ENCODE measurements around the gene LDLRAD1.
"Not testable (repeated sequence)": the region's sequence is repeated elsewhere in the genome, so short reads cannot be mapped to it uniquely, and the experiment has no call there.

LDLRAD1 gene

DNA sequence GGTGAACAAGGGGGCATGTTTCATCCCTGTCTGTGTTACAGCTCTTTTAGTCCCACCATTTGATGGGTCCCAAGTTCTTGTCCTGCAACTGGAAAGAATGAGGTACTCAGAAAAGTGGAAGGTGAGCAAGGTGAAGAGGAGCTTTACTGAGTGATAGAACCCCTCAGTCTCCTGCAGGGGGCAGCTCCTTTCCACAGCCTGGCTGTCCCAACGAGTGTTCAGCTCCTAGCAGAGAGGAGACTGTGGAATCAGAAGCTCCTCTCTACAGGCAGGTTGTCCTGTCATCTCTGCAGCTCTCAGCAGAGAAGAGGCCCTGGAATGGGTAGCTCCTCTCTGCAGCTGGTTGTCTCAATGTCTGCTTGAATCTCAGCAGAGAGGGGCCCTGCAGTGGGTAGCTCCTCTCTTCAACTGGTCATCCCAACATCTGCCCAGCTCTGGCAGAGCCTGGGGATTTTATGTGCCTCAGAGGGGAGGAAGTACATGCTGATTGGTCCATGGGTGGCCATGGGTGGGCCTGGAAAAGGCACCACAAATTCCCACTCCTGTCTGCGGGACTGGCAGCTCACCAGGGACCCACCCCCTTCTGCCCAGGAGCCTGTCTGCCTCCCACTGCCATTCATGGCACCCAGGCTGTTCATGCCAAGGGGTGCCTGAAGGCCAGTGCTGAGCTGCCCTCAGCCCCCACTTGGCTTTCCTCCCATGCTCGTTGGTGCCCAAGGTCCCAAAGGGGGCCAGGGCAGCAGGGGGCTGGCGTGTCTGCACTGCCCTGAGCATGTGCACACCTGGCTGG, 25.7 kb downstream of the LDLRAD1 start:
- no peak for DNase-seq

DNA sequence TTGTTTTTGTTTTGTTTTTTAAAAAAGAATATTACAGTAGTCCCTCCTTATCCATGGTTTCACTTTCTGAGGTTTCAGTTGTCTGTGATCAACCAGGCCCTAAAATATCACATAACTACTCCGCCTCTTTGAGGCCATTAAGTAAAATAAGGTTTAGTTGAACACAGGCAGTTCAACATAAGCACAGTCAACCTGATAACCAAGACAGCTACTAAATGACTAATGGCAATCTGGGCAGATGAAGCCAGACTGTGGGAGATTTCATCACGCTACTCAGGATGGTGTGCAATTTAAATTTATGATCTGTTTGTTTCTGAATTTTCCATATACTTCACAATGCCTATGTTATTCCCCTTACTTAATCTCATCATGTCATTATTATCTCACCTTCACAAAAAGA, 30.1 kb downstream of the LDLRAD1 start:
- DNase-seq = no peak

DNA sequence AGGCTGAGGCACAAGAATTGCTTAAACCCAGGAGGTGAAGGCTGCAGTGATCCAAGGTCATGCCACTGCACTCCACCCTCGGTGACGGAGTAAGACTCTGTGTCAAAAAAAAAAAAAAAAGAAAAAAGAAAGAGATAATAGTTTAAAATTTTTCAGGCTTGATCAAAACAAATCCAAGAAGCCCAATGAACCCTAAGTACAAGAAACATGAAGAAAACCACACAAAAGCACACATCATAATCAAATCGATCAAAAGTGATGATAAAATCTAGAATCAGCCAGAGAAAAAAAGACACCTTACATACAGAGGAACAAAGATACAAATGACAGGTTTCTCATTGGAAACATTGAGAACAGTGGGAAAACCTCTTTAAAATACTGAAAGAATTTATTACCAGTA, 31.5 kb downstream of the LDLRAD1 start:
- DNase-seq = no peak

DNA sequence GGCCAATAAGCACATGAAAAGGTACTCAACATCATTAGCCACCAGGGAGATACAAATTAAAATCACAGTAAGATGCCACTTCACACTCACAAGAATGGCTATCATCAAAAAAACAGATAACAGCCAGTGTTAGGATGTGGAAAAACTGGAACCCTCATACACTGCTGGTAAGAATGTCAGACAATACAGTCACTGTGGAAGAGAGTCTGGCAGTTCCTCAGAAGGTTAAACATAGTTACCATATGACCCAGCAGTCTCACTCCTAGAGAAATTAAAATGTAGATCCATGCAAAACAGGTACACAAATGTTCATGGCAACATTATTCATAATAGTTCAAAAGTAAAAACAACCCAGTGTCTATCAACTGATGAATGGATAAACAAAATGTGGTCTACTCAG, 33.3 kb downstream of the LDLRAD1 start:
- DNase-seq = no peak

- DNase-seq = no peak
These were observed 35.3 kb downstream of the LDLRAD1 start for GRCh38 chr1:53982763-53983104.

DNA sequence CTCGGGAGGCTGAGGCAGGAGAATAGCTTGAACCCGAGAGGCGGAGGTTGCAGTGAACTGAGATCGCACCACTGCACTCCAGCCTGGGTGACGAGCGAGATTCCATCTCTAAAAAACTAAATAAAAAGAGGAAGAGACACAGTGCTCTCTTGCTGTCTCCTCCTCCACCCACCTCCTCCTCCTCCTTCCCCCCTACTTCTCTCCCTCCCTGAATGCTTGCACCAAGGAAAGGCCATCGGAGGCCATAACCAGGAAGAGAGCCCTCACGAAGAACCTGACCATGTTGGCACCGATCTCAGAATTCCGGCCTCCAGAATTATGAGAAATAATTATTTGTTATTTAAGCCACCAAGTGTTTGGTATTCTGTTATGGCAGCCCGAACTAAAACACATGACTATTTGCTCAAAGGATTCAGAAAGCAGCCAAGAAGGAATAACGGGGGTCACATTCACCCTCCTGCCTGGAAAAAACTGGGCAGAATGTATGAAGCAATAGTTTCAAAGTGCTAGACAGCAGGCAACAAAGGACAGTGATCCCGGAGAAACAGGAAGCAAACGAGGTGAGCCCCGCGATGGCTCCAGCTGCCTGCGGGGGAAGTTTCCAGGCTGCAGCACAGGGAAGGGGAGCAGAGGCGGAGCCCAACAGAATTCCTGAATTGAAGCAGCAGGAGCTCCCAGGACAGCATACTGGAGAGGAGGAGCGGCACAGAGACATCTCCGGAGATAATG, 35.8 kb downstream of the LDLRAD1 start:
- DNase-seq = peak; percentile 41

- DNase-seq = no peak
These were observed 36.8 kb downstream of the LDLRAD1 start for GRCh38 chr1:53981220-53981619.

- no peak for DNase-seq
These were observed 38.1 kb downstream of the LDLRAD1 start for GRCh38 chr1:53979712-53980450.

DNA sequence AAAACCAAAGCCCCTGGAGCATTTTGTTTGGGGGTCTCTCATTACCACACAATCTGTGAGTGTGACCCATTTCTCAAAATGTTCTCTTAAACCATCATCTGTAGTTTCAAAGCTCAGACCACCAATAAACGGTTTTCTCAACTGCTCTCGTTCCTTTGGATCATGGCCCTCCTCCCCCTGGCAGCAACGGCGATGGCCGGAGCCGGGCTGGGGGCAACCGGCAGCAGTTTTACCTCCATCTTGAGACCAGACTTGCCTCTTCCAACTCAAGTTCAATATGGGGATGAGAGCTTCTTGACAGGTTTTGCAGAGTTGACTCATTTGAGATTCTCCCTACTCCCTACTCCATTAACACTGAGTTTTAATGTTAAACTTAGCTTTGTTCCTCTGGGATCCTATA, 42.1 kb downstream of the LDLRAD1 start:
- no peak for DNase-seq

- DNase-seq = peak; percentile 44
These were observed 46.3 kb downstream of the LDLRAD1 start for GRCh38 chr1:53971718-53972117.

GRCh38 chr1:53969323-53969722, 48.7 kb downstream of the LDLRAD1 start:
- DNase-seq = not testable (repeated sequence)

DNA sequence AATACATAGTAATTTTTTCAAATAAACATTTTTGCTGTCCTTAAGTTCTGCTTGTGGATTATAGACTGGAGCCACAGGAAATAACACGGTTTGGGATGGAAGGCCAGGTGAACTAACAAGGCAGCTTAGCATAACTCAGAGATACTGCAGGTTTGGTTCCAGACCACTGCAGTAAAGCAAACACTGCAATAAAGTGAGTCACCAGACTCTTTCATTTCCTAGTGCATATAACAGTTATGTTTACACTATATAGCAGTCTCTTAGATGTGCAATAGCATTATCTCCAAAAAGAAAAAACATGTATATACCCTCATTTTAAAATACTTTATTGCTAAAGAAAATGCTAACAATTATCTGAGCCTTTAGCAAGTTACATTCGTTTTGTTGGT, 49.9 kb downstream of the LDLRAD1 start:
- no peak for DNase-seq

DNA sequence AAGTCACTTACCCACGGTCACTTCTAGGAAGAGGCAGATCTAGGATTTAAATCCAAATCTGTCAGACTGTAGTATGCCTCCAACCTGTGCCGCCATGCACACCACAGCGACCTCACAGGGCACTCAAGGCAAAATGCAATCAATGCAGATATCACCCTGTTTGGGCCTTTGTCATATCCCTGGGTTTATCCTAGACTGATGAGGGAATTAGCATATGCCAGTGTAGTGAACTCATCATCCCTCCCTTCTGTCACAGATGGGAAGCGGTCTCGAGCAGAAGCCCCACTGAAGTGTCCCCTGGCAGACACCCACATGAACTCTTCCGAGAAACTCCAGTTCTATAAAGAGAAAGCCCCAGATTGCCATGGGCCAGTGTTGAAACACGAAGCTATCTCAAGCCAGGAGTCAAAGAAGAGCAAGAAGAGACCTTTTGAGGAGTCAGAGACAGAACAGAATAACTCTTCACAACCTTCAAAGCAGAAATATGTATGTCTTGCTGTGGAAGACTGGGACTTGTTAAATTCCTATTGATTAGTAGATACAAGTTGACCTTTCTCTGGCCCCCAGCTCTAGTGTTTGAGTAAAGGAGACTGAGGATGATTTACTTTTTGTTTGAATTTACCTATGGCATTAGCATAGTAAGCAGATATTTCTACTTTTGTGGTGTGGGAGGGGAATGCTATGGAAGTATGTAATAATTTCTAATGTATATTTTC, 50.4 kb downstream of the LDLRAD1 start:
- no peak for DNase-seq

GRCh38 chr1:53966794-53967193, 51.2 kb downstream of the LDLRAD1 start:
- no peak for DNase-seq

DNA sequence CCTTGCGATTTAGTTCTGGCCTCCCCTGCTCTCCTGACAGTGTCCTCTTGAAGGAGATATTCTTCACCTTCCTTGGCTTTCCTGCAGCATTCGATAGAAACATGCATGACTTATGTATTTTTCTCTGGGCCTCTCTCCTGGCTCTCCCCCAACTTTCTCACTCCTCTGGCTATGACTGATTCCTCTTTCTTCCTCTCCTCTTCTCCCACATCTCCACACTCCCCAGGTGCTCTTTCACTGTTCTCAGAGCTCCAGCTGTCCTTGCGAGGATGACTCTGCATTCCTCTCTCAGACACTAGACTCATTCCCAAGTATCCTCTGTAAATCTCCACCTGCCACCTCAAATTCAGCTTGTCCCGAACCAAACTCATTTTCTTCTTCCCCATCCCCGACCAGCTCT, 53.9 kb downstream of the LDLRAD1 start:
- DNase-seq = no peak

DNA sequence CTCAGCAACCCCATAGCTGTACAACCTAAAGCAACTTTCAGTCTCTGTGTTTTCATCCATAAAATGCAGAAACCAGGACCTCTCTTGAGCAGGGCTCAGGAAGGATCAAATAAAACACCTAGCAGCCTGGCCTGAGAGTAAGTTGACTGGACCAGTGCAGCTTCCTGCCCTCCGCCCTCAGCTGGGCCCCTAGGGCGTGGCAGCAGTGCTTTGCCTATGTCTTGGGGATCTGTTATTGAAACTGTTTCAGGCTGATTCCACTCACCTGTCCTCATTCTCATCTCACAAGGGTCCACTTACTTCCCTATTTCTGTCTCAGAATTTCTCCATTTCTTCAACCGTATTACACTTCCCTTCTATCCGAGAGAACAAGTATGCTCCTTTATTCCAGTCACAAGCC, 54.5 kb downstream of the LDLRAD1 start:
- DNase-seq = no peak

- no peak for DNase-seq
These were observed 55.6 kb downstream of the LDLRAD1 start for GRCh38 chr1:53962395-53962794.

DNA sequence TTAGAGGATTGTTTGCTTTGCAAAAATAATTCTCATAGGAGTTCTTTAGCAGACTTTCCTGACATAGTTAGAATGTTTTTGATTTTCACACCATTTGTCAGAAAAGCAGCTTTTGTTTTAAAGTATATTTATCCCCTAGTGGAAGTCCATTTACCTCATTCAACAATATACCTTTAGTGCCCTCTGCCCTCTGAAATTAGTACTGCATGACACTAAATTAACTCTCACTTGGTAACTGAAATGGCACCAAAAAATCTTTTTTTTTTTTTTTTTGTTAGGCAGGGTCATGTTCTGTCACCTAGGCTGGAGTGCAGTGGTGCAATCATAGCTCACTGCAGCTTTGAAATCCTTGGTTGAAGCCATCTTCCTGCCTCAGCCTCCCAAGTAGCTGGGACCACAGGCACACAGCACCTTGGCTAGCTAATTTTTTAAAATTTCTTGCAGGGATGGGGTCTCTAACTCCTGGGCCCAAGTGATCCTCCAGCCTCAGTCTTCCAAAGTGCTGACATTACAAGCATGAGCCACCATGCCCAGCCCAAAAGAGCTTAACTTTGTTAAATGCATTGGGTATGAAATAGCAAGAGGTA, 58.2 kb downstream of the LDLRAD1 start:
- DNase-seq = peak; percentile 36
